HG03521 (cell line): ENCODE data around the gene AGAP2.

Source experiments
- ATAC-seq: cut with Tn5 transposase; IDR thresholded peaks from one replicate; pipeline ENCODE4 v1.9.1; 2021; ENCODE audit warnings: mild to moderate bottlenecking, moderate library complexity; ENCODE audit not compliant: unreplicated experiment

Gene AGAP2

DNA sequence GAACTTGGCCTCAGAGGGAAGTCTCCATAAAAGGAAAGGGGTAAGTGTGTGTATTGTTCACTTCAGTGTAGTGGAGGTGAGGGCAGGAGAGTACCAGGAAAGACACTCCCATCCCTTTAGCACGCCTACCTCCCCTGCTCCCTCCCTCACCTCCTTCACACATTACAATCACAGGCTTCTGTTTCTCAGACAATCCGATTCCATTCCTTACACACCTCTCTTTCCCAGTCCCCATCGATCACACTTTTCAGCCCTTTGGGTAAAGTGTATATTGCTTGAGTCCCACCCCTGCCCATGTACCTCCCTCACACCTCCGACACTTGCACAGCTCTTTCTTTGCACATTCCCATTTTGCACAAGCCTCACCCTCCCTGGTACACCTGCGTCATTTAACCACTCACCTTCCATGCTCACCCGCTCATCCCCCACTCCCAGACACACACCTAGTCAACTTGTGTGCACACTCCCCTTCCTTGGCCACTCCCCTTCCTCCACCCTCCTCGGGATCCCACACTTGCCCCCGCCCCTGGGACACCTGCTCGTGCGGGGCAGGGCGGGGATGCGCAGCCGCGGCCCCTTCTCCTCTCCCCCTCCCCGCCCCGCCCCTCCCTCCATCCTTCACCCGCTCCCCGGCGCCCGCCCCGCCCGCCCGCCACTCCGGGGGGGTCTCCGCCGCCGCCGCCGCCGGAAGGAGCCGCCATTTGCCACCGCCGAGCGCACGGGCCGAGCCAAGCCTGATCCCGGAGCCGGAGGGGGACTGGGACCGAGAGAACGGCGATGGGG, 16.1 kb upstream of the AGAP2 start, which contains the start of gene MARCHF9:
Gene MARCHF9 (plus strand): TSS at position 693 of the 783 bp plus-strand sequence. CDS start 426 bp downstream, outside the sequence.
- ATAC-seq = peak; percentile 18

DNA sequence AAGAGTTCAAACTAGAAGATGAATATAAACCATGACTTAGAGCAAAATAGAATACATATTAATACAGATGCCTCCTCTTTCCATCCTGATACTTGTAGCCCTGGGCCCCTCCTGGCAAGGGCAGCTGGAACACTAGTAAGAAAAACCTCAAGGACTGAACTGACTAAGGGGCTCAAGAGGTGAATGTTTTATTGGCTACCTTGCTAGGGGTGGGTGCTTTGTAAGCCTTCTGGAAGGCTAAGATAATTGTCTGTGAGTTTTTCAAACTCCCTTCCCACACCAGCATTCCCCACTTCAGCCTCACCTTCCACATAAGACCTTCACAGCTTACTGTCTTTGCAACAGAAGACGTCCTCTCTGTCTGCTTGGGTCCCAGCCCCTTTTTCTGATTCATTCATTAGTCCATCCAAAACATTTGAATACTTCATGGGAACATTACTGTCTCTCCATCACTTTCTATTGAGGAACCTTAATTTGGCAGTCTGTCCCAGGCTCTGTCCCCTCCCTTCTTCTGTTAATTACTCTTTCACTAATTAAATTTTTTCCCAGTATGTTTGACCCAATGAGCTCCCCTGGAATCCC, 15.3 kb upstream of the AGAP2 start:
- no peak for ATAC-seq

GRCh38 chr12:57752668-57753000, 14.1 kb upstream of the AGAP2 start:
- no peak for ATAC-seq

GRCh38 chr12:57751788-57752667, 13.5 kb upstream of the AGAP2 start, which contains the start of gene CDK4:
Gene CDK4, minus strand, starts transcription at chr12:57752310. Its CDS starts 593 bp downstream, at chr12:57751717.
- ATAC-seq = peak; percentile 65

DNA sequence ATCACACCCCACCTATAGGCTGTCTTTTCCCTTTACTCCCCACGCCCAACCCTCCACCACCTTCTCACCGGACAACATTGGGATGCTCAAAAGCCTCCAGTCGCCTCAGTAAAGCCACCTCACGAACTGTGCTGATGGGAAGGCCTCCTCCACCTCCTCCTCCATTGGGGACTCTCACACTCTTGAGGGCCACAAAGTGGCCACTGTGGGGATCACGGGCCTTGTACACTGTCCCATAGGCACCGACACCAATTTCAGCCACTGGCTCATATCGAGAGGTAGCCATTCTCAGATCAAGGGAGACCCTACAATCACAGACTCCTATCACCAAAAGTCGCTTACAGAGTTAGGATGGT, 12.9 kb upstream of the AGAP2 start:
- ATAC-seq = no peak

DNA sequence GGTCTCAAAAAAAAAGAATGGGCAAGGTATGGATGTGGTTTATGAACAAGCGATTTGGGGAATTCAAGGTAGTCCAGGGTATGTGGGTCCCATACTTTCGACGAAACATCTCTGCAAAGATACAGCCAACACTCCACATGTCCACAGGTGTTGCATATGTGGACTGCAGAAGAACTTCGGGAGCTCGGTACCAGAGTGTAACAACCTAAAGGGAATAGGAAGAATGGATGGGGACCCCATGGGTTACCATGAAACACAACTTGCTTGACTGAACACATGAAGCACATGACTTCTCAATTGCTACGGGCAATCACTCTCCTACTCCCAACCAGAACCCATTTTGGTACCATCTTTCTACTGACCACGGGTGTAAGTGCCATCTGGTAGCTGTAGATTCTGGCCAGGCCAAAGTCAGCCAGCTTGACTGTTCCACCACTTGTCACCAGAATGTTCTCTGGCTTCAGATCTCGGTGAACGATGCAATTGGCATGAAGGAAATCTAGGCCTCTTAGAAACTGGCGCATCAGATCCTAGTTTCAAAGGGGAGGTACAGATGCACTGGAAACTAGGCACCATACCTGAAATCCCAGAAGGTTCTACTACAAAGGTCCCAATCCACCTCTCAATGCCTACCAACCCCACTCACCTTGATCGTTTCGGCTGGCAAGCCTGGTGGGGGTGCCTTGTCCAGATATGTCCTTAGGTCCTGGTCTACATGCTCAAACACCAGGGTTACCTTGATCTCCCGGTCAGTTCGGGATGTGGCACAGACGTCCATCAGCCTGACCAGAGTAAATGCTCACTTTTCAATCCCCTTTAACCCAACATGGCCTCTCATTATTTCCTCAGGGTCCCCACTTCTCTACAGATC, 12.3 kb upstream of the AGAP2 start:
- no peak for ATAC-seq

- ATAC-seq = no peak
Observed at GRCh38 chr12:57749061-57749460, 10.5 kb upstream of the AGAP2 start.

DNA sequence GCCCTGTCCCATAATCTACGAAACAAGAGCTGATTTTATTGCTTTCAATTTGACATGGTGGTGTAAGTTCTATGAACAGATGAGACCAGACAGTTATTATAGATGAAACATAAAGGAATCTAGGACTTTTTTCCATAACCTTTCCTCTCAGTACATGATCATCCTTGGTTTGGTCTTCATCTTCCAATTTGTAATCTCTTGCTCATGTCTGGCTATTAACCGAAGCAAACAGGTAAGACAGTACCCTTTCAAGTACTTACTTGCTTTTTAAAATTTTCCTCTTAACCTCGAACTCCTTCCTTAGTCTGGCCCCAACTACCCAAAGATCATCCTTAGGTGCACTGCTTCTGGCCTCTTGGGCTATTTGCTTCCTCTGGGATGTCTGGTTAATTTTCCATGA, 7.5 kb upstream of the AGAP2 start:
- no peak for ATAC-seq

GRCh38 chr12:57745485-57745881, 6.9 kb upstream of the AGAP2 start:
- no peak for ATAC-seq

- peak; percentile 77 for ATAC-seq
Observed at GRCh38 chr12:57744777-57745484, 6.4 kb upstream of the AGAP2 start, which contains the start of gene TSPAN31. Gene TSPAN31, plus strand, starts transcription at chr12:57745039. Its CDS starts 116 bp downstream, at chr12:57745155.

DNA sequence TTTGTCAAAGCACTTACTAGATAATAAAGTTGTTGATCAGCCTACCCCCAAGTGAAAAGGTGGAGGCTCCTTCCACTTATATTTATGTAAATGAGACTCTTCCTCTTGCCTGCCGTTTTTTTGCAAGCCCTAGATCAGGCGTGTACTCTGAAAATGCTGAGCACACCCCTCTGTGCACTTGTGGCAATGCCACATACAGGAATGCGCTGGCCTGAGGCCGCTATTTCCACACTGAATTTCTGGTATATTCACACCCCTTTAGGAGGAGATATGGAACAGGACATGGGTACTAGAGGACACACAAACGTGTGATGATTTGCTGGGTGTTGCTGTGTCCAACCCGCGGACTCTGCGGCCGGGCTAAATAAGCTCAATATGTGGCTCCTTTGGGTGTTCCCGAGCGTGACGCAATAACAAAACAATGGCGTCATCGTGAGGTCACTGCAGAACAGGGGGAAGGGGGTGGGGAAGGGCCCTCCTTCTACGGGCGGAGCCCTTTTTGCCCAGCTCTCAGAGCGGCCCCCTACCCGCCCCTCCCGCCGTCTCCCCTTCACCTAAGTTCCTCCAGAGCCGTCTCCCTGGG, 5.7 kb upstream of the AGAP2 start:
- peak; percentile 24 for ATAC-seq

DNA sequence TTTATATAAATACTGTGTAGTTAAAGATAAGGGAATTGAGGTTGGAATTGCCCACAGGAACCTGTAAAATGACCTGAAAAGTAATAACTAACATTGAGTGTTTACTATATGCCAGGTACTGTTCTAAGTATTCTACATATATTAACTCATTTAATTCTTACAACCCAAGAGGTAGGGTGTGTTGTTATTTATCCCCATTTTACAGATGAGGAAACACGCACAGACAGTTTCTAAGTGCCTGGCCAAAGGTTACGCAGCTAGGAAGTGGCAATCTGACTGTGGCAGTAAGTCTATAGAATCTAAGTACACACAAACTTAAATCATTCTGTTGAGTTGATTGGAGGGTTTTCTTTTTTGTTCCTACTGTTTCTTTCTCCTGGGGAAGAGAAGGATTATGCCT, 5.2 kb upstream of the AGAP2 start:
- ATAC-seq = no peak

GRCh38 chr12:57741844-57742738, 3.5 kb upstream of the AGAP2 start:
- ATAC-seq = peak; percentile 49

DNA sequence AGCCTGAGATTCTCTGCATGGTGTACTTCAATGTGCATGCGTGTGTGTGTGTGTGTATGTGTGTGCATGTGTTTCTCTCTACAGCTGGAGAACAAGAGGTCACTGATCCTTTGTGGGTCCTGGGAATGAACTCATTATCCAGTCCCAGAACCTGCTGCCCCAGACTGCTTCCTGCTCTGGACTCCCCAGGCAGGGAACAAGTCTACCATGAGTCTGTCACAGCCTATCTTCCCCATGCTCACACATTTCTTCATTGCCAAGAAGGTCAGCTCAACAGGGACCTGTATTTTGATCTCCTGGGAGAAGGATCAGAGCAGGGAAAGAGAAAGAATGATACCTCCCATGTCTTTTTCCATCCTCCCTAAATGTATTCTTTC, 2.9 kb upstream of the AGAP2 start:
- ATAC-seq = no peak

- ATAC-seq = peak; percentile 55
Observed at GRCh38 chr12:57740656-57741412, 2.3 kb upstream of the AGAP2 start.

- no peak for ATAC-seq
Observed at GRCh38 chr12:57739914-57740538, 1.5 kb upstream of the AGAP2 start.

GRCh38 chr12:57739387-57739786, 845 bp upstream of the AGAP2 start:
- ATAC-seq = no peak
